Naive thymus-derived CD8-positive, alpha-beta T cell (primary cell): ENCODE data around the gene RFNG. TPM values are rescaled to one million over a fixed set of nuclear protein-coding genes. Genes with fewer than 3 reads are reported as not detected.
A peak's percentile ranks its signal among the peaks of the same experiment; 100 is the strongest.

Experiments
- ATAC-seq, 2 donors: fragments of 150-1000 bp; cut with Tn5 transposase in 1 of 2; sonication (Bioruptor Pico), chemical (Tn5 transposase) in 1 of 2; 1 replicate in 1 of 2; 2 replicates in 1 of 2; pipeline ENCODE4 v1.10.0; 2021; ENCODE audit warnings: mild to moderate bottlenecking in 2 of 2, moderate library complexity in 2 of 2
- POLR2A ChIA-PET: fragments of 350-600 bp; sonication (Branson Sonifier 250); formaldehyde crosslinking; loops from one replicate; lab custom pipeline; 2021; ENCODE audit warnings: antibody characterized with exemption; lab: Charles Lee
- DNase-seq, 10 donors: peaks; one replicate each; pipeline versions ENCODE4 v3.0.0 to v3.0.0-alpha.2; 2020 to 2022
- H3K27ac Mint-ChIP-seq, 10 donors: one replicate each; pipeline ENCODE4 v1.8.0; 2020 to 2022; ENCODE audit warnings: mild to moderate bottlenecking in 10 of 10, mixed read lengths in 10 of 10, moderate library complexity in 4 of 10, inconsistent platforms in 1 of 10
- H3K27me3 Mint-ChIP-seq, 5 donors: one replicate each; pipeline ENCODE4 v1.8.0; 2021 to 2022; ENCODE audit warnings: mixed read lengths in 5 of 5
- H3K36me3 Mint-ChIP-seq, 3 donors: one replicate each; pipeline ENCODE4 v1.8.0; 2020 to 2022; ENCODE audit warnings: mixed read lengths in 3 of 3, mild to moderate bottlenecking in 2 of 3, inconsistent platforms in 1 of 3
- H3K4me1 Mint-ChIP-seq, 4 donors: one replicate each; pipeline ENCODE4 v1.8.0; 2021 to 2022; ENCODE audit warnings: mixed read lengths in 4 of 4
- H3K4me3 Mint-ChIP-seq, 10 donors: one replicate each; pipeline ENCODE4 v1.8.0; 2020 to 2022; ENCODE audit warnings: mild to moderate bottlenecking in 10 of 10, mixed read lengths in 10 of 10, moderate library complexity in 6 of 10, inconsistent platforms in 1 of 10
- H3K9me3 Mint-ChIP-seq, 9 donors: one replicate each; pipeline ENCODE4 v1.8.0; 2020 to 2022; ENCODE audit warnings: mixed read lengths in 9 of 9, mild to moderate bottlenecking in 3 of 9, inconsistent platforms in 1 of 9, moderate library complexity in 1 of 9
- polyA plus RNA-seq, 3 donors: library from polyadenylated mRNA; unstranded; fragments of 300-500 nt; fragmentation: Illumina TruSeq; gene quantifications; one replicate each; pipeline ENCODE4 v1.2.3, GENCODE V29; 2021
- total RNA-seq, 8 experiments: library from RNA in 2 of 8; stranded (reverse) in 2 of 8; gene quantifications; one replicate each; pipeline ENCODE4 v1.2.3 and lab custom pipeline; 2021 to 2026

RFNG gene
- total and polyA plus RNA-seq, 5 experiments from 2014 or later: 2.2 to 42.1 (median 8.5) TPM

GRCh38 chr17:82052638-82053059 is 1.0 kb upstream of the RFNG start:
- Mint-ChIP-seq H3K4me3 (peak overlapping the region; percentile 70 to 86 (median 79)), H3K4me1 (peaks cover 0 to 32% (median 14%) of the 10 kb centered on the region in 4 donors), H3K27me3 (no peaks in the 10 kb centered on the region), H3K36me3 (peaks cover 0 to 11% (median 0%) of the 10 kb centered on the region in 3 donors), H3K27ac (peak overlapping the region in 9 of 10 donors; percentile 18 to 87 (median 72)), H3K9me3 (no peaks in the 10 kb centered on the region)
- ATAC-seq (no peak), DNase-seq (no peak)
- POLR2A ChIA-PET: interaction anchor here (0.8 to 5.0 kb wide), 4 partner anchors 13 to 54 kb away, joined by 3 to 38 read pairs (median 14); partner anchors contain the start of genes DCXR and DUS1L

- Mint-ChIP-seq H3K4me1 (peaks cover 0 to 34% (median 17%) of the 10 kb centered on the region in 4 donors), H3K27me3 (no peaks in the 10 kb centered on the region)
- POLR2A ChIA-PET: interaction anchor here (0.6 to 5.0 kb wide), 8 partner anchors 10 to 444 kb away, joined by 3 to 38 read pairs (median 4); partner anchors contain the start of genes DCXR and DUS1L
Observed at GRCh38 chr17:82050761-82051641, 610 bp downstream of the RFNG start.

GRCh38 chr17:82050152-82050760 is 1.4 kb downstream of the RFNG start:
- POLR2A ChIA-PET: interaction anchor here (0.7 to 5.0 kb wide), 6 partner anchors 12 to 243 kb away, joined by 3 to 38 read pairs (median 6); partner anchors contain the start of genes DCXR and DUS1L
- Mint-ChIP-seq H3K27me3 (no peaks in the 10 kb centered on the region), H3K9me3 (no peaks in the 10 kb centered on the region), H3K4me1 (peaks cover 0 to 33% (median 17%) of the 10 kb centered on the region in 4 donors), H3K36me3 (peaks cover 0 to 10% (median 0%) of the 10 kb centered on the region in 3 donors), H3K27ac (peak overlapping the region in 5 of 10 donors; percentile 13 to 87 (median 38)), H3K4me3 (peak overlapping the region; percentile 78 to 91 (median 83))
- DNase-seq: peak in 1 of 10 donors; percentile 44
- ATAC-seq: no peak

More at GRCh38 chr17:82050761-82051641, 610 bp downstream of the RFNG start:
- peak in 1 of 10 donors; percentile 60 for DNase-seq
- Mint-ChIP-seq H3K4me3 (peak overlapping the region; percentile 78 to 91 (median 83)), H3K36me3 (peaks cover 0 to 11% (median 0%) of the 10 kb centered on the region in 3 donors), H3K27ac (peak overlapping the region in 9 of 10 donors; percentile 48 to 89 (median 75)), H3K9me3 (no peaks in the 10 kb centered on the region)
- peak; percentile 28 for ATAC-seq

- H3K27ac Mint-ChIP-seq: peak overlapping the region in 2 of 10 donors; percentile 53 to 75
- POLR2A ChIA-PET: interaction anchor here (0.7 to 5.0 kb wide), 6 partner anchors 11 to 243 kb away, joined by 3 to 38 read pairs (median 6); partner anchors contain the start of genes DCXR and DUS1L
- peaks cover 0 to 10% (median 0%) of the 10 kb centered on the region in 3 donors for H3K36me3 Mint-ChIP-seq
- H3K4me3 Mint-ChIP-seq: peak overlapping the region in 2 of 10 donors; percentile 42 to 68
- ATAC-seq (no peak), DNase-seq (peak in 1 of 10 donors; percentile 58)
- no peaks in the 10 kb centered on the region for H3K9me3 Mint-ChIP-seq
- no peaks in the 10 kb centered on the region for H3K27me3 Mint-ChIP-seq
- H3K4me1 Mint-ChIP-seq: peaks cover 0 to 27% (median 17%) of the 10 kb centered on the region in 4 donors
Observed at GRCh38 chr17:82049521-82049971, 2.1 kb downstream of the RFNG start.

GRCh38 chr17:82049106-82049505 is 2.5 kb downstream of the RFNG start:
- Mint-ChIP-seq H3K9me3 (no peaks in the 10 kb centered on the region), H3K4me3 (peak overlapping the region in 4 of 10 donors; percentile 42 to 68 (median 48)), H3K27ac (peak overlapping the region in 2 of 10 donors; percentile 22 to 75), H3K27me3 (no peaks in the 10 kb centered on the region), H3K36me3 (peaks cover 0 to 10% (median 0%) of the 10 kb centered on the region in 3 donors), H3K4me1 (peaks cover 0 to 27% (median 17%) of the 10 kb centered on the region in 4 donors)
- POLR2A ChIA-PET: interaction anchor here (5.0 kb wide), 1 partner anchor 17 kb away, joined by 38 read pairs; the partner anchor contains the start of gene DUS1L
- ATAC-seq (no peak), DNase-seq (no peak)

- Mint-ChIP-seq H3K27me3 (no peaks in the 10 kb centered on the region), H3K9me3 (no peaks in the 10 kb centered on the region), H3K4me3 (peak overlapping the region in 4 of 10 donors; percentile 45 to 73 (median 48)), H3K4me1 (peaks cover 0 to 24% (median 17%) of the 10 kb centered on the region in 4 donors), H3K36me3 (peaks cover 0 to 10% (median 0%) of the 10 kb centered on the region in 3 donors), H3K27ac (peak overlapping the region in 1 of 10 donors; percentile 11)
- DNase-seq (no peak), ATAC-seq (no peak)
- POLR2A ChIA-PET: no interaction called here
Observed at GRCh38 chr17:82048571-82048971, 3.0 kb downstream of the RFNG start.

- Mint-ChIP-seq H3K9me3 (no peaks in the 10 kb centered on the region), H3K36me3 (peaks cover 0 to 10% (median 0%) of the 10 kb centered on the region in 3 donors), H3K4me1 (peaks cover 0 to 20% (median 15%) of the 10 kb centered on the region in 4 donors), H3K27me3 (no peaks in the 10 kb centered on the region), H3K27ac (peak overlapping the region in 1 of 10 donors; percentile 37), H3K4me3 (peak overlapping the region in 5 of 10 donors; percentile 3 to 60 (median 44))
- no peak for ATAC-seq
- POLR2A ChIA-PET: interaction anchor here (0.6 to 1.1 kb wide), 2 partner anchors 10 to 415 kb away, joined by 3 to 5 read pairs; partner anchors contain the start of gene DCXR
- DNase-seq: peak in 1 of 10 donors; percentile 62
Observed at GRCh38 chr17:82047914-82048570, 3.6 kb downstream of the RFNG start.

- peaks cover 0 to 10% (median 0%) of the 10 kb centered on the region in 3 donors for H3K36me3 Mint-ChIP-seq
- no peaks in the 10 kb centered on the region for H3K27me3 Mint-ChIP-seq
- DNase-seq: no peak
- peak overlapping the region in 7 of 10 donors; percentile 3 to 68 (median 44) for H3K4me3 Mint-ChIP-seq
- peaks cover 0 to 20% (median 10%) of the 10 kb centered on the region in 4 donors for H3K4me1 Mint-ChIP-seq
- peak overlapping the region in 3 of 10 donors; percentile 4 to 86 (median 37) for H3K27ac Mint-ChIP-seq
- ATAC-seq: no peak
- no peaks in the 10 kb centered on the region for H3K9me3 Mint-ChIP-seq
- POLR2A ChIA-PET: interaction anchor here (1.1 kb wide), 1 partner anchor 10 kb away, joined by 3 read pairs; the partner anchor contains the start of gene DCXR
Observed at GRCh38 chr17:82047379-82047778, 4.2 kb downstream of the RFNG start.

- no peaks in the 10 kb centered on the region for H3K9me3 Mint-ChIP-seq
- POLR2A ChIA-PET: no interaction called here
- peak overlapping the region in 1 of 10 donors; percentile 86 for H3K27ac Mint-ChIP-seq
Observed at GRCh38 chr17:82046903-82047302, 4.7 kb downstream of the RFNG start.

GRCh38 chr17:82045936-82046484 is 5.6 kb downstream of the RFNG start:
- ATAC-seq (no peak), DNase-seq (no peak)
- Mint-ChIP-seq H3K27me3 (no peaks in the 10 kb centered on the region), H3K27ac (peak overlapping the region in 1 of 10 donors; percentile 48), H3K36me3 (peaks cover 0 to 10% (median 0%) of the 10 kb centered on the region in 3 donors), H3K4me1 (peaks cover 0 to 19% (median 10%) of the 10 kb centered on the region in 4 donors), H3K4me3 (no peak overlapping the region), H3K9me3 (no peaks in the 10 kb centered on the region)
- POLR2A ChIA-PET: no interaction called here

More at GRCh38 chr17:82046903-82047302, 4.7 kb downstream of the RFNG start:
- Mint-ChIP-seq H3K4me1 (peaks cover 0 to 20% (median 10%) of the 10 kb centered on the region in 4 donors), H3K27me3 (no peaks in the 10 kb centered on the region), H3K4me3 (peak overlapping the region in 1 of 10 donors; percentile 60), H3K36me3 (peaks cover 0 to 10% (median 0%) of the 10 kb centered on the region in 3 donors)
- DNase-seq (no peak), ATAC-seq (no peak)

- no peaks in the 10 kb centered on the region for H3K27me3 Mint-ChIP-seq
- no peak overlapping the region for H3K4me3 Mint-ChIP-seq
- no peak overlapping the region for H3K27ac Mint-ChIP-seq
- no peak for ATAC-seq
- no peak for DNase-seq
- peaks cover 4 to 14% (median 8%) of the 10 kb centered on the region in 4 donors for H3K4me1 Mint-ChIP-seq
- H3K9me3 Mint-ChIP-seq: no peaks in the 10 kb centered on the region
- POLR2A ChIA-PET: interaction anchor here (0.6 to 1.1 kb wide), 2 partner anchors 13 to 412 kb away, joined by 3 read pairs; no protein-coding TSS in a partner anchor
- peaks cover 0 to 8% (median 0%) of the 10 kb centered on the region in 3 donors for H3K36me3 Mint-ChIP-seq
Observed at GRCh38 chr17:82043507-82043906, 8.1 kb downstream of the RFNG start.
